SK-N-SH (cell line): Measurements from ENCODE around the gene ASTN2. TPM values are rescaled to one million over a fixed set of nuclear protein-coding genes. Genes with fewer than 3 reads are reported as not detected.

Experiments used
- CTCF ChIA-PET: fragments of 300-600, 350-600 bp; formaldehyde crosslinking; extraction: SDS; loops from one replicate; lab custom pipeline; 2021; lab: Yijun Ruan, JAX
- POLR2A ChIA-PET: fragments of 350-600 bp; sonication (Branson Sonifier 250); formaldehyde crosslinking; extraction: SDS; loops from one replicate; lab custom pipeline; 2020; ENCODE audit warnings: antibody characterized with exemption, inconsistent platforms; lab: Yijun Ruan, JAX
- DNase-seq: peaks from one replicate; pipeline ENCODE4 v3.0.0; 2012
- H2AFZ ChIP-seq: fragments of 200-600 bp; sonication (generic); 2 replicates; pipeline ENCODE4 v1.8.1; 2016; ENCODE audit warnings: antibody characterized with exemption, mild to moderate bottlenecking, low read depth
- H3F3A ChIP-seq: fragments of 200-600 bp; sonication (generic); replicated peaks from 2 replicates; pipeline ENCODE3; 2016; ENCODE audit warnings: antibody characterized with exemption, mild to moderate bottlenecking; ENCODE audit not compliant: insufficient read depth
- H3K27ac ChIP-seq, 2 experiments: fragments of 200-500 bp in 1 of 2; fragments of 200-600 bp in 1 of 2; sonication (Bioruptor generic) in 1 of 2; sonication (generic), shearing (Covaris generic) in 1 of 2; 2 replicates each; pipeline versions ENCODE4 v1.5.1 to v1.6.1; 2014 to 2016; ENCODE audit warnings: low read depth in 2 of 2, inconsistent platforms in 1 of 2, low read length in 1 of 2, mild to moderate bottlenecking in 1 of 2, mixed read lengths in 1 of 2
- H3K27me3 ChIP-seq: fragments of 200-600 bp; sonication (generic), shearing (Covaris generic); 2 replicates; pipeline ENCODE4 v1.6.1; 2016; ENCODE audit warnings: mixed run types; ENCODE audit not compliant: insufficient read depth
- H3K36me3 ChIP-seq, 2 experiments: fragments of 200-500 bp in 1 of 2; fragments of 200-600 bp in 1 of 2; sonication (Bioruptor generic) in 1 of 2; sonication (generic) in 1 of 2; replicated peaks in 1 of 2; 2 replicates each; pipeline versions ENCODE3 to v1.5.1; 2014 to 2016; ENCODE audit warnings: low read length in 1 of 2, mild to moderate bottlenecking in 1 of 2; ENCODE audit not compliant: insufficient read depth in 2 of 2, control insufficient read depth in 1 of 2
- H3K4me1 ChIP-seq, 2 experiments: fragments of 200-500 bp in 1 of 2; fragments of 200-600 bp in 1 of 2; sonication (Bioruptor generic) in 1 of 2; sonication (generic), shearing (Covaris generic) in 1 of 2; 2 replicates each; pipeline versions ENCODE4 v1.5.1 to v1.6.1; 2014 to 2016; ENCODE audit warnings: low read depth in 1 of 2, low read length in 1 of 2, mixed run types in 1 of 2; ENCODE audit not compliant: insufficient read depth in 2 of 2, control insufficient read depth in 1 of 2
- H3K4me2 ChIP-seq: fragments of 200-600 bp; sonication (generic), shearing (Covaris generic); 2 replicates; pipeline ENCODE4 v1.6.1; 2017; ENCODE audit warnings: mixed run types
- H3K4me3 ChIP-seq, 2 experiments: fragments of 200-500 bp in 1 of 2; fragments of 200-600 bp in 1 of 2; sonication (Bioruptor generic) in 1 of 2; sonication (generic), shearing (Covaris generic) in 1 of 2; 2 replicates each; pipeline versions ENCODE4 v1.5.1 to v1.8.1; 2014 to 2016; ENCODE audit warnings: low read depth in 2 of 2, inconsistent platforms in 1 of 2, low read length in 1 of 2, mild to moderate bottlenecking in 1 of 2, mixed read lengths in 1 of 2, moderate library complexity in 1 of 2
- H3K79me2 ChIP-seq: fragments of 200-600 bp; sonication (generic); 2 replicates; pipeline ENCODE4 v1.8.1; 2017; ENCODE audit warnings: mild to moderate bottlenecking; ENCODE audit not compliant: insufficient read depth
- H3K9ac ChIP-seq: fragments of 200-600 bp; sonication (generic); 2 replicates; pipeline ENCODE4 v1.6.1; 2017; ENCODE audit warnings: mixed run types
- H3K9me2 ChIP-seq: fragments of 200-600 bp; sonication (generic); 2 replicates; pipeline ENCODE4 v1.6.1; 2017; ENCODE audit warnings: mixed run types
- H3K9me3 ChIP-seq: fragments of 200-600 bp; sonication (generic); 2 replicates; pipeline ENCODE4 v1.6.1; 2017; ENCODE audit warnings: mixed run types, mild to moderate bottlenecking, moderate library complexity
- H4K20me1 ChIP-seq: fragments of 200-600 bp; sonication (generic); 2 replicates; pipeline ENCODE4 v1.6.1; 2017; ENCODE audit warnings: mild to moderate bottlenecking, mixed run types; ENCODE audit not compliant: insufficient read depth
- EP300 ChIP-seq, 2 experiments: IDR thresholded peaks; 2 replicates each; pipeline versions ENCODE4 v1.4.0 to v1.6.1; 2012; ENCODE audit warnings: borderline replicate concordance in 1 of 2, low read depth in 1 of 2, low read length in 1 of 2
- EZH2phosphoT487 ChIP-seq: fragments of 200-600 bp; sonication (generic); IDR thresholded peaks from 2 replicates; pipeline ENCODE4 v1.6.1; 2017; ENCODE audit warnings: low read depth, mixed run types, mild to moderate bottlenecking, antibody characterized with exemption, moderate library complexity, borderline replicate concordance
- FOSL2 ChIP-seq: IDR thresholded peaks from 2 replicates; pipeline ENCODE4 v1.4.0; 2012; ENCODE audit warnings: low read depth, mild to moderate bottlenecking, moderate library complexity, borderline replicate concordance
- FOXJ3 ChIP-seq: sonication (generic); formaldehyde crosslinking; IDR thresholded peaks from 2 replicates; pipeline ENCODE4 v1.5.1; 2020; ENCODE audit warnings: mild to moderate bottlenecking, missing genetic modification reagents
- FOXM1 ChIP-seq: IDR thresholded peaks from 2 replicates; pipeline ENCODE4 v1.4.0; 2012; ENCODE audit warnings: low read depth, mild to moderate bottlenecking
- GATA2 ChIP-seq: sonication (generic); formaldehyde crosslinking; IDR thresholded peaks from 2 replicates; pipeline ENCODE4 v1.5.0; 2020; ENCODE audit warnings: mild to moderate bottlenecking, missing genetic modification reagents
- JUND ChIP-seq: IDR thresholded peaks from 2 replicates; pipeline ENCODE4 v1.4.0; 2012
- MAX ChIP-seq: IDR thresholded peaks from 2 replicates; pipeline ENCODE4 v1.4.0; 2012; ENCODE audit warnings: low read depth
- MEF2A ChIP-seq: IDR thresholded peaks from 2 replicates; pipeline ENCODE4 v1.4.0; 2012; ENCODE audit warnings: low read depth, borderline replicate concordance
- MXI1 ChIP-seq: IDR thresholded peaks from 2 replicates; pipeline ENCODE4 v1.6.1; 2012; ENCODE audit warnings: mild to moderate bottlenecking, low read depth, low read length, improper control_type of control experiment
- NFIC ChIP-seq: IDR thresholded peaks from 2 replicates; pipeline ENCODE4 v1.4.0; 2012; ENCODE audit warnings: borderline replicate concordance
- NRF1 ChIP-seq: IDR thresholded peaks from 2 replicates; pipeline ENCODE4 v1.6.1; 2012; ENCODE audit warnings: low read depth, mild to moderate bottlenecking, low read length
- POLR2AphosphoS5 ChIP-seq: IDR thresholded peaks from 2 replicates; pipeline ENCODE4 v1.6.1; 2012; ENCODE audit warnings: low read depth, low read length
- SIN3A ChIP-seq: IDR thresholded peaks from 2 replicates; pipeline ENCODE4 v1.6.1; 2012; ENCODE audit warnings: low read depth, mild to moderate bottlenecking, low read length, moderate library complexity, borderline replicate concordance
- SMC3 ChIP-seq: IDR thresholded peaks from 2 replicates; pipeline ENCODE4 v1.6.1; 2012; ENCODE audit warnings: low read depth, low read length, improper control_type of control experiment
- TAF1 ChIP-seq: IDR thresholded peaks from 2 replicates; pipeline ENCODE4 v1.6.1; 2012; ENCODE audit warnings: low read depth, mild to moderate bottlenecking, low read length, moderate library complexity, borderline replicate concordance
- USF2 ChIP-seq: fragments of 150-350 bp; IDR thresholded peaks from 2 replicates; pipeline ENCODE4 v1.6.1; 2017; ENCODE audit warnings: antibody characterized with exemption, low read length, low read depth, borderline replicate concordance
- WGBS: methylation state at CpG from one replicate; pipeline ENCODE4 v1.1.6; 2017; ENCODE audit warnings: low lambda C conversion rate; 5-methylcytosine and 5-hydroxymethylcytosine counted together
- polyA plus RNA-seq, 3 experiments: library from polyadenylated mRNA; depleted of rRNA; stranded (reverse); fragments of >200 nt; gene quantifications; 2 replicates each; pipeline ENCODE4 v1.2.3, GENCODE V29; 2012
- TF ChIP-seq, protein P1 (sequence below): fragments of 150-350 bp; IDR thresholded peaks from 2 replicates; pipeline ENCODE4 v1.6.1; 2016; ENCODE audit warnings: mild to moderate bottlenecking, low read depth, low read length
- TF ChIP-seq, protein P2 (sequence below): IDR thresholded peaks from 2 replicates; pipeline ENCODE4 v1.4.0; 2012; ENCODE audit warnings: low read depth, borderline replicate concordance
- TF ChIP-seq, protein P3 (sequence below): IDR thresholded peaks from 2 replicates; pipeline ENCODE4; 2012

The ASTN2 gene
- polyA plus RNA-seq, 1 of the 3 experiments (the other 2 are of a cell fraction): 6.6 TPM

DNA sequence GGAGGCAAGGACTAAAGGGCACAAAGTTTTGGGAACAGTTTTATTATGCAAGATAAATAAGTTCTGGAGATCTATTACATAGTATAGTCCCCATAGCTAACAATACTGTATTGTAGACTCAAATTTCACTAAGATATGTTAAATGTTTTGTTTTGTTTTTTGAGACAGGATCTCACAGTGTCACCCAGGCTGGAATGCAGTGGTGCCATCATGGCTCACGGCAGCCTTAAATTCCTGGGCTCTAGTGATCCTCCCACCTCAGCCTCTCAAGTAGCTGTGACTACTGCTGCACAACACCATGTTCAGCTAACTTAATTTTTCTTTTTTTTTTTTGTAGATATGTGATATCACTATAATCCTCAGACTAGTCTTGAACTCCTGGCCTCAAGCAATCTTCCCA lies 618.2 kb downstream of the ASTN2 start:
- H3K27ac ChIP-seq: no peak overlapping the region
- H3K4me3 ChIP-seq: no peak overlapping the region
- H4K20me1 ChIP-seq: no peaks in the 10 kb centered on the region
- H3K9me2 ChIP-seq: no peaks in the 10 kb centered on the region
- H3K36me3 ChIP-seq: no peaks in the 10 kb centered on the region
- H3K4me2 ChIP-seq: no peak overlapping the region
- H3K79me2 ChIP-seq: no peaks in the 10 kb centered on the region
- no peaks in the 10 kb centered on the region for H3K9me3 ChIP-seq
- TF ChIP-seq, protein P1, sequence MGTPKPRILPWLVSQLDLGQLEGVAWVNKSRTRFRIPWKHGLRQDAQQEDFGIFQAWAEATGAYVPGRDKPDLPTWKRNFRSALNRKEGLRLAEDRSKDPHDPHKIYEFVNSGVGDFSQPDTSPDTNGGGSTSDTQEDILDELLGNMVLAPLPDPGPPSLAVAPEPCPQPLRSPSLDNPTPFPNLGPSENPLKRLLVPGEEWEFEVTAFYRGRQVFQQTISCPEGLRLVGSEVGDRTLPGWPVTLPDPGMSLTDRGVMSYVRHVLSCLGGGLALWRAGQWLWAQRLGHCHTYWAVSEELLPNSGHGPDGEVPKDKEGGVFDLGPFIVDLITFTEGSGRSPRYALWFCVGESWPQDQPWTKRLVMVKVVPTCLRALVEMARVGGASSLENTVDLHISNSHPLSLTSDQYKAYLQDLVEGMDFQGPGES: no peak
- TF ChIP-seq FOXJ3 (CRISPR knock-in tag) (no peak), SMC3 (no peak), EP300 (IDR thresholded peaks at IDR 0.05; ENCODE audit: borderline replicate concordance in 1 of 2, low read depth in 1 of 2, low read length in 1 of 2) (no peak), JUND (no peak), GATA2 (CRISPR knock-in tag) (no peak), FOSL2 (no peak), USF2 (no peak), TAF1 (no peak), EZH2phosphoT487 (no peak), NRF1 (no peak), SIN3A (no peak), NFIC (no peak), MAX (no peak), FOXM1 (no peak), POLR2AphosphoS5 (no peak), MXI1 (no peak), MEF2A (no peak)
- TF ChIP-seq, protein P2, sequence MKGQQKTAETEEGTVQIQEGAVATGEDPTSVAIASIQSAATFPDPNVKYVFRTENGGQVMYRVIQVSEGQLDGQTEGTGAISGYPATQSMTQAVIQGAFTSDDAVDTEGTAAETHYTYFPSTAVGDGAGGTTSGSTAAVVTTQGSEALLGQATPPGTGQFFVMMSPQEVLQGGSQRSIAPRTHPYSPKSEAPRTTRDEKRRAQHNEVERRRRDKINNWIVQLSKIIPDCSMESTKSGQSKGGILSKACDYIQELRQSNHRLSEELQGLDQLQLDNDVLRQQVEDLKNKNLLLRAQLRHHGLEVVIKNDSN: no peak
- TF ChIP-seq, protein P3, sequence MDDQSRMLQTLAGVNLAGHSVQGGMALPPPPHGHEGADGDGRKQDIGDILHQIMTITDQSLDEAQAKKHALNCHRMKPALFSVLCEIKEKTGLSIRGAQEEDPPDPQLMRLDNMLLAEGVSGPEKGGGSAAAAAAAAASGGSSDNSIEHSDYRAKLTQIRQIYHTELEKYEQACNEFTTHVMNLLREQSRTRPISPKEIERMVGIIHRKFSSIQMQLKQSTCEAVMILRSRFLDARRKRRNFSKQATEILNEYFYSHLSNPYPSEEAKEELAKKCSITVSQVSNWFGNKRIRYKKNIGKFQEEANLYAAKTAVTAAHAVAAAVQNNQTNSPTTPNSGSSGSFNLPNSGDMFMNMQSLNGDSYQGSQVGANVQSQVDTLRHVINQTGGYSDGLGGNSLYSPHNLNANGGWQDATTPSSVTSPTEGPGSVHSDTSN: no peak
- H2AFZ ChIP-seq: no peak overlapping the region
- no peak for DNase-seq
- WGBS: 61% methylated on average over 1 of the region's 1 CpG
- no peaks in the 10 kb centered on the region for H3F3A ChIP-seq
- H3K27me3 ChIP-seq: no peaks in the 10 kb centered on the region
- H3K9ac ChIP-seq: no peak overlapping the region
- ChIA-PET CTCF (interaction anchor here (0.7 to 1.6 kb wide), 3 partner anchors 20 to 64 kb away, joined by 3 to 4 read pairs (median 3); no protein-coding TSS in a partner anchor), POLR2A (no interaction called here)
- H3K4me1 ChIP-seq: peaks cover 0 to 8% of the 10 kb centered on the region in 2 experiments; a peak in 2 of 4 replicates
